Epithelial cell of esophagus (primary cell): ENCODE results near the gene LCN10.
A peak's percentile ranks its signal among the peaks of the same experiment; 100 is the strongest.
"Not testable (repeated sequence)": the region's sequence is repeated elsewhere in the genome, so short reads cannot be mapped to it uniquely, and the experiment has no call there.

Experiments
- DNase-seq: peaks from one replicate; pipeline ENCODE4 v3.0.0; 2010; ENCODE audit warnings: low read depth
- H3K4me3 ChIP-seq: 2 replicates; pipeline ENCODE4 v1.5.1; 2011; ENCODE audit warnings: mild to moderate bottlenecking, low read length, control low read depth
- TF ChIP-seq, protein P1 (sequence below): IDR thresholded peaks from 2 replicates; pipeline ENCODE4 v1.5.1; 2011; ENCODE audit warnings: low read depth, mild to moderate bottlenecking, low read length, control low read depth, inconsistent platforms; ENCODE audit not compliant: insufficient read depth; ENCODE audit errors: missing control alignments

LCN10 gene

DNA sequence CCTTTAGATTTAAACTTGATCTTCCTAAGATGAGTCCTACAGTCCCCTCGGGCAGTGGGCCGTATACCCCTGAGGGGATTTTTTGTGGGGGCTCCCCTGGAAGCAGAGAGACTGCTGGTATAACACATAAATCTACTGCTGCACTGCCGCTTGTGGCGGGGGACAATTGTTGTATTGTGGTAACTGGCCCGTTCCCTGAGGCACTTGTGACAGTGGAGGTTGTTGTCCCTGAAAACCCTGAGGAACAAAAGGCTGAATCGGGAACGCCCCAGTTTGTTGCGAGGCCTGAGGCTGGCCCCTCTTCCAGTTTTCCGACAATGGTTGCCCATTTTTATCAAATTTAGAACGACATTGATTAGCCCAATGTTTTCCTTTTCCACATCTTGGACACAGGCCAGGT lies 43.7 kb upstream of the LCN10 start:
- no peak overlapping the region for H3K4me3 ChIP-seq
- TF ChIP-seq, protein P1, sequence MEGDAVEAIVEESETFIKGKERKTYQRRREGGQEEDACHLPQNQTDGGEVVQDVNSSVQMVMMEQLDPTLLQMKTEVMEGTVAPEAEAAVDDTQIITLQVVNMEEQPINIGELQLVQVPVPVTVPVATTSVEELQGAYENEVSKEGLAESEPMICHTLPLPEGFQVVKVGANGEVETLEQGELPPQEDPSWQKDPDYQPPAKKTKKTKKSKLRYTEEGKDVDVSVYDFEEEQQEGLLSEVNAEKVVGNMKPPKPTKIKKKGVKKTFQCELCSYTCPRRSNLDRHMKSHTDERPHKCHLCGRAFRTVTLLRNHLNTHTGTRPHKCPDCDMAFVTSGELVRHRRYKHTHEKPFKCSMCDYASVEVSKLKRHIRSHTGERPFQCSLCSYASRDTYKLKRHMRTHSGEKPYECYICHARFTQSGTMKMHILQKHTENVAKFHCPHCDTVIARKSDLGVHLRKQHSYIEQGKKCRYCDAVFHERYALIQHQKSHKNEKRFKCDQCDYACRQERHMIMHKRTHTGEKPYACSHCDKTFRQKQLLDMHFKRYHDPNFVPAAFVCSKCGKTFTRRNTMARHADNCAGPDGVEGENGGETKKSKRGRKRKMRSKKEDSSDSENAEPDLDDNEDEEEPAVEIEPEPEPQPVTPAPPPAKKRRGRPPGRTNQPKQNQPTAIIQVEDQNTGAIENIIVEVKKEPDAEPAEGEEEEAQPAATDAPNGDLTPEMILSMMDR: no peak
- DNase-seq: no peak

DNA sequence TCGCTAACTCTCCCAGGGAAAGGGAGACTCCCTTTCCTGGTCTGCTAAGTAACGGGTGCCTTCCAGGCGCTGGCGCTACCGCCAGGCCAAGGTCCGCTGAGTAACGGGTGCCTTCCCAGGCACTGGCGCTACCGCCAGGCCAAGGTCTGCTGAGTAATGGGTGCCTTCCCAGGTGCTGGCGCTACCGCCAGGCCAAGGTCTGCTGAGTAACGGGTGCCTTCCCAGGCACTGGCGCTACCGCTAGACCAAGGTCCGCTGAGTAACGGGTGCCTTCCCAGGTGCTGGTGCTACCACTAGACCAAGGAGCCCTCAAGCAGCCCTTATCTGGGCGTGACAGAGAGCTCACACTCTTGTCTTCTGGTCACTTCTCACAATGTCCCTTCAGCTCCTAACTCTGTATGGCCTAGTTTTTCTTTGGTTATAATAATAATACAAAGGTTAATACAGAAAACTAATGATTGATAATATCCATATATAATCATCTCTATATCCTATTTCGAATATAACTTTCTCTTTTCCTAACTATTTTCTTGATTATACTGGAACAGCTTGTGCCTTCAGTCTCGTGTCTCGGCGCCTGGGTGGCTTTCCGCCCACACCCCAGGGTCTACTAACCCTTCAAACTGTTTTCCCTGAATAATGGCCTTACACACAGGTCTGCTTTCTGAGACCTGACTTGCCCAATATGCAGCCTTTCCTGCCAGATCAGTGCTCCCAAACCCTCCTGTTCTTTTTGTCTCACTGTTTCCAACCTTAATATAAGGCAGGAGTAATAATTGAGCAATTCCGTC lies 43.0 kb upstream of the LCN10 start:
- not testable (repeated sequence) for DNase-seq, H3K4me3 ChIP-seq

DNA sequence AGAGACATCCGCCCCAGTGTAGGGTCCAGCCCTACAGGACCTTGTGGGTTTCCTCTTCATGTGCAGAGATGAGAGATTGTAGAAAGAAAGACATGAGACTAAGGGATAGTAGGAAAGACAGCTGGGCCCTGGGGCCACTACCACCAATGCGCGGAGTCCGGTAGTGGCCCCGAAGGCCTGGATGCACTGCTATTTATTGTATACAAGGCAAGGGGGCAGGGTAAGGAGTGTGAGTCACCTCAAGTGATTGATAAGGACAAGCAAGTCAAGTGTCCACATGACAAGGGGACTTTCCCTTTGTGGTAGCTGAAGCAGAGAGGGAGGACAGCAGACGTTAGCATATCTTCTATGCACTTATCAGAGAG lies 42.2 kb upstream of the LCN10 start:
- TF ChIP-seq, protein P1: no peak

DNA sequence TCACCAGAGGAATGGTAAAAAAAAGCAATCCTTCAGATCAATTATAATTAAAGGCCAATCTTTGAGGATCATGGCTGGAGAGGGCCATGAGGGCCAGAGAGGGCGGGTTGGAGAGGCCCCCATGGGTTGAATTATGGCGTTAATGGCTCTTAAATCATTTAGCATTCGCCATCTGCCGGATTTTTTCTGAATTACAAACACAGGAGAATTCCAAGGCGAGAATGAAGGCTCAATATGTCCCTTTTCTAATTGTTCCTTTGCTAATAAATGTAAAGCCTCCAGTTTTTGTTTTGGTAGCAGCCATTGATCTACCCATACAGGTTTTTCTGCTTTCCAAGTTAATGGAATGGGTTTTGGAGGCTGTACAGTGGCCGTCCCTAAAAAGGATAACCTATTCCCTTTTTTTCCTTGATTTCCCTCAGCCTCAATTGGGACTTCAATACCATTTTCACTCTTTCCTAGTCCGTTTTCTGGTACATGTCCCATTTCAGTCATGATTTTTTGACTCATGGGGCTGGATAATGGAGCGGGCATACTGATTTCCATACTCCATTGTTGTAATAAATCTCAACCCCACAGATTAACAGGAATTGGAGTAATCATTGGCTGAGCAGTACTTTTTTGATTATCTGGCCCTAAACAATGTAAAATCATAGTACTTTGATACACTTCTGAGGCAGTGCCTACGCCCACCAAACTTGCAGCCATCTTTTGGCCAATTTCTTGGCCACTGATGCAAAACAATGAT lies 41.7 kb upstream of the LCN10 start:
- TF ChIP-seq, protein P1: peak; percentile 39
- H3K4me3 ChIP-seq: no peak overlapping the region
- DNase-seq: peak; percentile 41

More for the DNA sequence above, 42.2 kb upstream of the LCN10 start:
- no peak overlapping the region for H3K4me3 ChIP-seq
- DNase-seq: no peak

DNA sequence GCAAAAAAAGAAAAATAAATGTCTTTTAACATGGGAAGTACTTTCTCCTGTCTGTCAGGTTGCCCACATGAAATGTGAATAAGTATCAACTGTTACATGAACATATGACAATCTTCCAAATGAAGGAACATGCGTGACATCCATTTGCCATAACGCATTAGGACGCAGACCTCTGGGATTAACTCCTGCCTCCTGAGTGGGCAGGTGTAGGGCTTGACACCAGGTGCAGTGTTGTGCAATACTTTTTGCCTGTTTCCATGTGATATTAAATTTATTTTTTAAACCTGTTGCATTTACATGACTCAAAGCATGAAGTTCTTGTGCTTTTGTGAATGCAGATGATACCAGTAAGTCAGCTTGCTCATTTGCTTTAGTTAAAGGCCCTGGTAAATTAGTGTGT lies 39.7 kb upstream of the LCN10 start:
- H3K4me3 ChIP-seq: no peak overlapping the region
- DNase-seq: no peak
- TF ChIP-seq, protein P1: no peak

DNA sequence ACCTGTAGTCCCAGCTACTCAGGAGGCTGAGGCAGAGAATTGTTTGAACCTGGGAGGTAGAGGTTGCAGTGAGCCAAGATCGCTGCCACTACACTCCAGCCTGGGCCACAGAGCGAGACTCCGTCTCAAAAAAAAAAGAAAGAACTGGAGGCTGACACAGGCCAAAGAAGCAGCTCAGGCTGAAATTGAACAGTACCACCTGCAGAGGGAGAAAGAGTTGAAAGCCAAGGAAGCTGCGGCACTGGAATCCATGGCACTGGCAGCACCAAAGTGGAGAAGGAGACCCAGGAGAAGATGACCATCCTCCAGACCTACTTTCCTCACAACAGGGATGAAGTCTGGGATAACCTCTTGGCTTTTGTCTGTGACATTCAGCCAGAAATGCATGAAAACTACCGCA lies 37.1 kb upstream of the LCN10 start:
- H3K4me3 ChIP-seq: no peak overlapping the region
- TF ChIP-seq, protein P1: peak; percentile 36
- no peak for DNase-seq

DNA sequence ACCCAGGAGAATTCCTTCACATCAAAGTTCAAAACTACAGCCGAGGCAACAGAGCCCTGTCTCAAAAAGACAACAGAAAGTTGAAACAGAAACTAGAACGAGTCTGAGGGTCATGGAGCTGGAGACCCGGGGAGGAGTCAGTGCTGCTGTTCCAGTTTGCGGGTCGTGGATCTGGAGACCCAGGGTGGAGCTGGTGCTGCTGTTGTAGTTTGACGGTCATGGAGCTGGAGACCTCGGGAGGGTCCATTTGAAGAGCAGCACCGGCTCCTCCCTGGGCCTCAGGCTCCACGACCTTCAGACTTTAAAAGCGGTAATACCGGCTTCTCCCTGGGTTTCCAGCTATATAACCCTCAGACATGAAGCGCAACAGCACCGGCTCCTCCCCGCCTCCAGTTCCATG lies 34.6 kb upstream of the LCN10 start:
- TF ChIP-seq, protein P1: no peak
- DNase-seq: no peak
- H3K4me3 ChIP-seq: no peak overlapping the region
